Measurements from ENCODE around the gene CACNA1B.

DNA sequence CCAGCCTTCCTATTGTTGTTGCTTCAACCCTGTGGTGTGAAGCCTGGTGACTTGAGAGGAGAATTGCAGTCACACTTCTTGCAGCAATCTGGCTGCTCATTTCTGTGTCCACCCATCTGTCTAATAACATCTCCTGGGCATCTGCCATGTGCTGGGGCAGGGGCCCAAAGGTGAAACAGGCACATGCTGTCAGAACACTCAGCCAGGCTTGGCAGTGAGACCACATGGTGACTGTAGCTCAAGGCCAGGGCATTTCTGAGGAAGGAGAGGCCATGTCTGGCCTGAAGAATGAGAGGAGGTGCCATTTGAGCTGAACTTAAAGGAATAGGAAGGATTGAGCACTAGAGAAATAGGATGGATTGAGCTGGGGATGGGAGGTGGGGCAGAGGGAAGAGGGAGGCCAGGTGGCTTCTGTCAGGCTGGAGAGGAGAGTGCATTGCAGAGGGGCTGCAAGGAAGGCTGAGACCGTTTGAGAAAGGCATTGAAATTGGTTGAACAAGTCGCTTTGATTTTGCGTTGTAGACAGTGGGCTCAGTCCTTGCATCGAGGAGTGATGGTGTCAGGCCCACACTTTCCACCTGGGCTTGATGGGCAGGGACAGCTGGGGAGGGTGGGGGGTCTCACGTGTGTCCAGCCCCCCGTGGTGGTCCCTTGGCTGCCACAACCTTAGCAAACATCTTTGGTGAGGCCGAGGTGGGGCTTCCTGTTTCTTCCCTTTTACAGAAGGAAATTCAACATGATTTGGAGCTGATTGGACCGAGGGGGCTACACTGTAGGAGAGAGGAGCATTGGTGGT is 222.4 kb downstream of the CACNA1B start:
- TF ChIP-seq, protein P1, sequence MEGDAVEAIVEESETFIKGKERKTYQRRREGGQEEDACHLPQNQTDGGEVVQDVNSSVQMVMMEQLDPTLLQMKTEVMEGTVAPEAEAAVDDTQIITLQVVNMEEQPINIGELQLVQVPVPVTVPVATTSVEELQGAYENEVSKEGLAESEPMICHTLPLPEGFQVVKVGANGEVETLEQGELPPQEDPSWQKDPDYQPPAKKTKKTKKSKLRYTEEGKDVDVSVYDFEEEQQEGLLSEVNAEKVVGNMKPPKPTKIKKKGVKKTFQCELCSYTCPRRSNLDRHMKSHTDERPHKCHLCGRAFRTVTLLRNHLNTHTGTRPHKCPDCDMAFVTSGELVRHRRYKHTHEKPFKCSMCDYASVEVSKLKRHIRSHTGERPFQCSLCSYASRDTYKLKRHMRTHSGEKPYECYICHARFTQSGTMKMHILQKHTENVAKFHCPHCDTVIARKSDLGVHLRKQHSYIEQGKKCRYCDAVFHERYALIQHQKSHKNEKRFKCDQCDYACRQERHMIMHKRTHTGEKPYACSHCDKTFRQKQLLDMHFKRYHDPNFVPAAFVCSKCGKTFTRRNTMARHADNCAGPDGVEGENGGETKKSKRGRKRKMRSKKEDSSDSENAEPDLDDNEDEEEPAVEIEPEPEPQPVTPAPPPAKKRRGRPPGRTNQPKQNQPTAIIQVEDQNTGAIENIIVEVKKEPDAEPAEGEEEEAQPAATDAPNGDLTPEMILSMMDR (conservative IDR thresholded peaks at IDR 0.05 in 1 of 2, IDR thresholded peaks at IDR 0.05 in 1 of 2; ENCODE audit: extremely low read depth in 1 of 2, insufficient read depth in 1 of 2, low read depth in 1 of 2, low read length in 2 of 2), result no peak
- TF ChIP-seq EZH2 (IDR thresholded peaks at IDR 0.05; ENCODE audit: borderline replicate concordance, low read length), result no peak

Measured in mammary epithelial cell (primary cell).